Activated CD8-positive, alpha-beta memory T cell treated with anti-CD3 and anti-CD28 coated beads for 1 hour (primary cell): Measurements from ENCODE around the gene DGKA.
"Not testable (repeated sequence)": the region's sequence is repeated elsewhere in the genome, so short reads cannot be mapped to it uniquely, and the experiment has no call there.

ENCODE experiments used
- DNase-seq, 2 donors: peaks; one replicate each; pipeline ENCODE4 v3.0.0-alpha.2; 2020; ENCODE audit warnings: low read depth in 1 of 2; ENCODE audit errors: extremely low read depth in 1 of 2

Gene DGKA

DNA sequence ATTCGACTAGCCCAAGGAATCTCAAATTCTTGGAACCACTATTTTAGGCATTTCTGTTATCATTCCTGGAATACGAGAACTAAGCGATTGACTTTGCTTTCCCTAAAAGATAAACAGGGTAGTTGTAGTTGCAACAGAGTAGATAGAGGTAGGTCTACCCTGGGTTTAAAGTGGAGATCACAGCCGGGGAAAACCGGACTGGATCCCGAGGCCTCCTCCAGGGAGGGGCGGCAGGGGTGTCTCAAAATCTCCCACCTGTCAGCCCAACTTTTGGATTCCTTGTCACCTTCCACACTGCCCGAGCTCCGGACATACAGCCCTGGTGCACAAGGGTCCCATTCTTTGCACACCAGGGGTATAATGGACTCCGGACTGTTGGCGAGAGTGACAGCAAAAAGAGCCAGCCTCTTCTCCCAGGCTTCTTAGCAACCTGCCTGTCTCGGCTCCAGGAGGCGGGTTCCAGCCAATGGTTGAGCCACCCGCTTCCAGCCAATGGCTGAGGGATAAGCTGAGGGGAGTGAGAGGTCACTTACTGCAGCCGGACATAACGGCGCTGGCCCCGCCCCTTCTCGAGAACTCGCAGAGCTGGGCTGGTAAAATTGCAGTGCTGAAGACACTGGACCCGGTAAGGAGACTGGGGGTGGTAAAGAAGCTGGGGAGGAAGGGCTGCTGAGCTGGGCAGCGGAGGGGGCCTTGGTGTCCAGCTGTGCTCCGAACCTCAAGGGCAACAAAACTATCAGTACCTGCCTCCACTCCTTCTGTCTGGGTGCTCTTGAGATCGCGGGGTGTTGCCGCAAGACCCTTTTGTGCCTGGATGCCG lies 66.0 kb downstream of the DGKA start, which contains the start of gene SUOX:
SUOX (plus strand) TSS at position 562 of the 820 bp plus-strand sequence. CDS start 4,946 bp downstream, outside the sequence.
- no peak for DNase-seq

DNA sequence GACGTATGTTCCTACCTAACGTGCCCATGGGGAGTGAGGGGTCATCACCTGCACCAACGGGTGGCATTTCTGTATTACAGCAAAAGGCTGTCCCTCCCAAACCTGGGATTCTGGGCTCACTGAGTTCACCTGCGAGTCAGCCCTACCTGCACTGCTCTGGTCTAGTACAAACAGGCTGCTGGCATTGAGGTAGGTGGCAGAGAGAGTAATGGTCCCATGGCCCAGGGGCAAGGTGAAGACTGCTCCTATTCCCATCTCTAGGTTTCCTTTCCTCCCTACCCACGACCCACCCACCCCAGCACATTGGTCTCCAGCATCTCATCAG lies 66.5 kb downstream of the DGKA start:
- no peak for DNase-seq

DNA sequence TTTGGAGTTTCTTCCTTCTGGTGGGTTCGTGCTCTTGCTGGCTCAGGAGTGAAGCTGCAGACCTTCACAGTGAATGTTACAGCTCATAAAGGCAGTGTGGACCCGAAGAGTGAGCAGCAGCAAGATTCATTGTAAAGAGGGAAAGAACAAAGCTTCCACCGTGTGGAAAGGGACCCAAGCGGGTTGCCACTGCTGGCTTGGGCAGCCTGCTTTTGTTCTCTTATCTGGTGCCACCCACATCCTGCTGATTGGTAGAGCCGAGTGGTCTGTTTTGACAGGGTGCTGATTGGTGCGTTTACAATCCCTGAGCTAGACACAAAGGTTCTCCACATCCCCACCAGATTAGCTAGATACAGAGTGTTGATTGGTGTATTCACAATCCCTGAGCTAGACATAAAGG lies 68.6 kb downstream of the DGKA start:
- not testable (repeated sequence) for DNase-seq

DNA sequence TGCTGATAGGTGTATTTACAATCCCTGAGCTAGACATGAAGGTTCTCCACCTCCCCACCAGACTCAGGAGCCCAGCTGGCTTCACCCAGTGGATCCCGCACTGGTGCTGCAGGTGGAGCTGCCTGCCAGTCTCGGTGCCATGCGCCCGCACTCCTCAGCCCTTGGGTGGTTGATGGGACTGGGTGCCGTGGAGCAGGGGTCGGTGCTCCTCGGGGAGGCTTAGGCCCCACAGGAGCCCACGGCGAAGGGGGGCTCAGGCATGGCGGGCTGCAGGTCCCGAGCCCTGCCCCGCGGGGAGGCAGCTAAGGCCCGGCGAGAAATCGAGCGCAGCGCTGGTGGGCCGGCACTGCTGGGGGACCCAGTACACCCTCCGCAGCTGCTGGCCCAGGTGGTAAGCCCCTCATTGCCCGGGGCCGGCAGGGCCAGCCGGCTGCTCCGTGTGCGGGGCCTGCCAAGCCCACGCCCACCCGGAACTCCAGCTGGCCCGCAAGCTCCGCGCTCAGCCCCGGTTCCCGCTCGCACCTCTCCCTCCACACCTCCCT lies 69.1 kb downstream of the DGKA start:
- DNase-seq, result not testable (repeated sequence)

DNA sequence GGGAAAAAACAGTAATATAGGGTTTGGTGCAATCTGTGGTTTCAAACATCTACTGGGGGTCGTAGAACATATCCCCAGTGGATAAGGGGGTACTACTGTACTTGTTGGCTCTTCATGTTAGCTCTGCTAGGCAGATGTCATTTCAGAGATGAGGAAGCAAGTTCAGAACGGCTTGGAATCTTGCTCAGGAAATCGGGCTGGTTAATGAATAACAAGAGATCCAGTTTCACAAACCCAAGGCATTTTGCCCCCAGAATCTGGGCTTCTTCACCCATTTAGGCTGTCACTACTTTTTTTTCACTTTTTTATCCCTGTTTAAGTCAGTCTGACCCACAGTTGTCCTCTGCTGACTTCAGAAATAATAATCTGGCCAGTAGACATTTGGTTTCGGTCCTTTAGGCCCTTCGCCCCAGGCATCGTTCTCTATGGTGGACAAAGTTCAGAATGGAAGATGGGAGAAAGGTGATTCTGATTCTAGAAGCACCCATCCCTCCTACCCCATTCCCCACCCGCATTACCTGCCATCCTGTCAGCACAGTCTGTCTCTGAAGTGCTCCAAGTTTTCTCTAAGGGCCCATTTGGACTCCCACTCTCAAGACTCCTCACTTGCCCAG lies 70.6 kb downstream of the DGKA start:
- no peak for DNase-seq

DNA sequence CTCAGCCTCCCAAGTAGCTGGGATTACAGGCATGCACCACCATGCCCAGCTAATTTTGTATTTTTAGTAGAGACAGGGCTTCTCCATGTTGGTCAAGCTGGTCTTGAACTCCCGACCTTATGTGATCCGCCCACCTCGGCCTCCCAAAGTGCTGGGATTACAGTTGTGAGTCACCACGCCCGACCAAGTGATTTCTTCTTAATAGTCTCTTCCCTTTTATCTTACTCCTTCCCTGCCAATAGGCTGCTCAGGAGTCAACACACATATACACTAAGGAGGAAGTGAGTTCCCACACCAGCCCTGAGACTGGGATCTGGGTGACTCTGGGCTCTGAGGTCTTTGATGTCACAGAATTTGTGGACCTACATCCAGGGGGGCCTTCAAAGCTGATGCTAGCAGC lies 72.4 kb downstream of the DGKA start:
- not testable (repeated sequence) for DNase-seq
